K562 (cell line): ENCODE data around the gene GALK2. TPM values are rescaled to one million over a fixed set of nuclear protein-coding genes. Genes with fewer than 3 reads are reported as not detected.

ENCODE experiments used
- ATAC-seq: fragments of 200-7000 bp; cut with Tn5 transposase; 3 replicates; pipeline ENCODE4 v1.9.1; 2020; ENCODE audit warnings: moderate library complexity
- BruUV-seq: library from RNA; stranded (reverse); fragments of 400-500 nt; replicated peaks from 2 replicates; lab custom pipeline; 2021; lab: Mats Ljungman, UMichigan
- CTCF ChIA-PET: fragments of 300-600 bp; formaldehyde crosslinking; extraction: SDS; loops from one replicate; lab custom pipeline; 2021; ENCODE audit warnings: low intra/inter-chr PET ratio; lab: Yijun Ruan, JAX
- POLR2A ChIA-PET: fragments of 300-600, 350-650 bp; sonication (Branson Sonifier 250); formaldehyde crosslinking; extraction: SDS; loops from one replicate; lab custom pipeline; 2021; ENCODE audit warnings: antibody characterized with exemption, inconsistent platforms; lab: Yijun Ruan, JAX
- DNase-seq, 4 experiments: peaks; one replicate each; pipeline versions ENCODE4 v3.0.0 to v3.0.0-alpha.2; 2011 to 2018; ENCODE audit warnings: low spot score in 3 of 4, mixed read lengths in 3 of 4; ENCODE audit errors: extremely low read depth in 1 of 4
- FAIRE-seq: peaks from 2 replicates; lab custom pipeline; 2011; peaks lifted over from hg19 to GRCh38; lab: Jason Lieb, UNC
- H2AFZ ChIP-seq: 2 replicates; pipeline ENCODE4 v1.6.0; 2011; ENCODE audit warnings: low read depth, low read length, control low read depth, inconsistent platforms
- H3K27ac ChIP-seq: fragments of 200-600 bp; 3 replicates; pipeline ENCODE4 v1.8.0; 2011; ENCODE audit warnings: low read depth, mild to moderate bottlenecking, control low read depth, inconsistent platforms, low read length, moderate library complexity, mixed read lengths; ENCODE audit errors: extremely low read depth
- H3K27me3 ChIP-seq, 2 experiments: fragments of 300-600 bp in 1 of 2; 2 replicates in 1 of 2; 3 replicates in 1 of 2; pipeline versions ENCODE4 v1.6.0 to v1.8.0; 2011; ENCODE audit warnings: inconsistent platforms in 2 of 2, low read length in 2 of 2, mild to moderate bottlenecking in 1 of 2, mixed read lengths in 1 of 2, moderate library complexity in 1 of 2; ENCODE audit not compliant: control insufficient read depth in 2 of 2, insufficient read depth in 2 of 2
- H3K36me3 ChIP-seq: fragments of 300-600 bp; 3 replicates; pipeline ENCODE4 v1.8.0; 2011; ENCODE audit warnings: mild to moderate bottlenecking, low read length, inconsistent platforms; ENCODE audit not compliant: control insufficient read depth, insufficient read depth
- H3K4me1 ChIP-seq, 2 experiments: fragments of 200-600 bp in 1 of 2; replicated peaks in 1 of 2; 2 replicates in 1 of 2; 3 replicates in 1 of 2; pipeline versions ENCODE4 v1.5.1 to v1.8.0; 2011; ENCODE audit warnings: inconsistent platforms in 2 of 2, low read length in 2 of 2, mild to moderate bottlenecking in 1 of 2, mixed read lengths in 1 of 2, moderate library complexity in 1 of 2; ENCODE audit not compliant: control insufficient read depth in 2 of 2, insufficient read depth in 2 of 2
- H3K4me2 ChIP-seq: 2 replicates; pipeline ENCODE4 v1.6.1; 2011; ENCODE audit warnings: low read length, control low read depth, inconsistent platforms, mixed read lengths; ENCODE audit not compliant: insufficient read depth
- H3K4me3 ChIP-seq: fragments of 200-600 bp; sonication (generic), shearing (Covaris generic); 2 replicates; pipeline ENCODE4 v1.5.1; 2016; ENCODE audit warnings: control low read depth, inconsistent platforms
- H3K79me2 ChIP-seq: fragments of 200-600 bp; 3 replicates; pipeline ENCODE4 v1.8.0; 2011; ENCODE audit warnings: low read length, inconsistent platforms; ENCODE audit not compliant: control insufficient read depth, insufficient read depth
- H3K9ac ChIP-seq, 2 experiments: 2 replicates each; pipeline versions ENCODE4 v1.6.0 to v1.6.1; 2011; ENCODE audit warnings: low read depth in 2 of 2, low read length in 2 of 2, control low read depth in 1 of 2, inconsistent platforms in 1 of 2, mild to moderate bottlenecking in 1 of 2, mixed read lengths in 1 of 2; ENCODE audit not compliant: insufficient read depth in 1 of 2
- H3K9me1 ChIP-seq: one replicate; pipeline ENCODE4 v1.6.0; 2011; ENCODE audit warnings: inconsistent platforms, mild to moderate bottlenecking, low read length, moderate library complexity; ENCODE audit not compliant: control insufficient read depth, insufficient read depth
- H3K9me3 ChIP-seq: replicated peaks from 2 replicates; pipeline ENCODE4 v1.5.1; 2011; ENCODE audit warnings: low read depth, low read length, inconsistent platforms; ENCODE audit not compliant: control insufficient read depth, insufficient read depth
- H4K20me1 ChIP-seq: replicated peaks from 2 replicates; pipeline ENCODE4 v1.6.1; 2011; ENCODE audit warnings: low read length, inconsistent platforms, mixed read lengths; ENCODE audit not compliant: control insufficient read depth, insufficient read depth
- CCNT2 ChIP-seq: IDR thresholded peaks from 2 replicates; pipeline ENCODE4 v1.6.1; 2011; ENCODE audit warnings: borderline replicate concordance, low read depth, mild to moderate bottlenecking, moderate library complexity, mixed read lengths, low read length; ENCODE audit not compliant: insufficient read length; ENCODE audit errors: extremely low read depth
- DPF2 ChIP-seq: fragments of 450-650 bp; IDR thresholded peaks from 2 replicates; pipeline ENCODE4 v1.6.1; 2016
- FOSL1 ChIP-seq: fragments of 200-800 bp; sonication (Bioruptor generic); conservative IDR thresholded peaks from 2 replicates; pipeline ENCODE4 v1.6.1; 2016; ENCODE audit warnings: missing genetic modification characterization, missing compliant biosample characterization
- JUND ChIP-seq, 2 experiments: IDR thresholded peaks; 2 replicates in 1 of 2; 3 replicates in 1 of 2; pipeline ENCODE4 v1.6.1; 2011; ENCODE audit warnings: borderline replicate concordance in 2 of 2, low read depth in 2 of 2, low read length in 2 of 2, improper control_type of control experiment in 1 of 2, missing biosample characterization in 1 of 2, missing genetic modification characterization in 1 of 2, missing genetic modification reagents in 1 of 2
- KDM1A ChIP-seq, 2 experiments: fragments of 450-650 bp; IDR thresholded peaks; 2 replicates each; pipeline ENCODE4 v1.6.1; 2016; ENCODE audit warnings: mild to moderate bottlenecking in 2 of 2
- ZNF24 ChIP-seq: fragments of 450-650 bp; IDR thresholded peaks from 2 replicates; pipeline ENCODE4 v1.6.1; 2016
- in situ Hi-C: fragments of 300-500 bp; cut with MboI; formaldehyde crosslinking; loops from 4 replicates; pipeline ENCODE4 v1.15.0; 2018; ENCODE audit warnings: inconsistent platforms, mixed read lengths
- intact Hi-C: fragments of 100-400 bp; cut with micrococcal nuclease; formaldehyde crosslinking; loops from 2 replicates; pipeline ENCODE4 v1.14.2; 2022
- polyA plus RNA-seq, 8 experiments: library from polyadenylated mRNA; depleted of rRNA in 4 of 8; stranded (reverse) in 5 of 8; unstranded in 3 of 8; fragments of >200 nt; fragmentation: Nextera tagmentation in 2 of 8; fragmentation: Illumina TruSeq in 1 of 8; extraction: Ambion mirVana in 2 of 8; extraction: Trizol in 1 of 8; gene quantifications; 2 replicates each; pipeline versions ENCODE4 v1.2.1 to v1.2.3, GENCODE V29; 2011 to 2014; ENCODE audit warnings: inconsistent platforms in 1 of 8, missing spikeins in 1 of 8
- total RNA-seq, 7 experiments: library from RNA; depleted of rRNA in 6 of 7; stranded (reverse); fragments of >200 nt in 6 of 7; fragmentation: Illumina TruSeq in 2 of 7; extraction: Trizol in 2 of 7; gene quantifications; 2 replicates each; pipeline versions ENCODE4 v1.2.1 to v1.2.3, GENCODE V29; 2011 to 2021; ENCODE audit warnings: low replicate concordance in 1 of 7

The GALK2 gene
- total and polyA plus RNA-seq, 9 of the 15 experiments (the other 6 are each of a cell fraction or from before 2014, with no cell fraction given): 32.8 to 82.0 (median 54.4) TPM

GRCh38 chr15:49301562-49301961 lies 131.5 kb downstream of the GALK2 start:
- no peaks in the 10 kb centered on the region for H3K27me3 ChIP-seq
- no peak overlapping the region for H3K4me3 ChIP-seq
- intact Hi-C loops (no loop called here), in situ Hi-C loops (no loop called here)
- H3K4me1 ChIP-seq: peaks cover 0 to 7% of the 10 kb centered on the region in 2 experiments; a peak in 3 of 5 replicates
- TF ChIP-seq JUND (IDR thresholded peaks at IDR 0.05; ENCODE audit: borderline replicate concordance, low read depth, low read length): 0 out of 2 replicates have a peak, but pooled peaks have one; percentile 34
- TF ChIP-seq JUND (tag; IDR thresholded peaks at IDR 0.05; ENCODE audit: borderline replicate concordance, low read depth, low read length): no peak; the same call in 2 of the 3 replicates
- TF ChIP-seq DPF2: 0 out of 2 replicates have a peak, but pooled peaks have one; percentile 40
- TF ChIP-seq KDM1A (IDR thresholded peaks at IDR 0.05): no peak
- no peak for TF ChIP-seq CCNT2
- TF ChIP-seq FOSL1 (tag): peak; percentile 76
- 0 out of 2 replicates have a peak, but pooled peaks have one; percentile 31 for TF ChIP-seq ZNF24
- peaks cover 30% of the 10 kb centered on the region for H3K36me3 ChIP-seq
- no peaks in the 10 kb centered on the region for H4K20me1 ChIP-seq
- peaks cover 15% of the 10 kb centered on the region; the same call in 1 of the 3 replicates for H3K79me2 ChIP-seq
- ATAC-seq (peak; percentile 55), DNase-seq (peak in 2 of 4 experiments; percentile 20 to 21), FAIRE-seq (no peak)
- no peaks in the 10 kb centered on the region for H3K9me3 ChIP-seq
- ChIA-PET CTCF (no interaction called here), POLR2A (interaction anchor here (0.7 kb wide), 1 partner anchor 1002 kb away, joined by 3 read pairs; no protein-coding TSS in a partner anchor)
- BruUV-seq: no TSS peak
- H3K9ac ChIP-seq: no peak overlapping the region
- no peaks in the 10 kb centered on the region for H3K9me1 ChIP-seq
- 0 out of 3 replicates have a peak overlapping the region, but pooled peaks have one; percentile 35 for H3K27ac ChIP-seq
- no peak overlapping the region for H3K4me2 ChIP-seq
- H2AFZ ChIP-seq: no peak overlapping the region
